Femur (tissue), 1 donor: ENCODE data around the gene EFCAB11.

Experiments used
- DNase-seq: peaks from one replicate; pipeline ENCODE4 v3.0.0-alpha.2; 2017

EFCAB11 gene

GRCh38 chr14:89807892-89808291, 146.6 kb downstream of the EFCAB11 start:
- DNase-seq: no peak

GRCh38 chr14:89807151-89807550, 147.4 kb downstream of the EFCAB11 start:
- DNase-seq: no peak

- no peak for DNase-seq
These were observed 148.1 kb downstream of the EFCAB11 start for GRCh38 chr14:89806451-89806850.

DNA sequence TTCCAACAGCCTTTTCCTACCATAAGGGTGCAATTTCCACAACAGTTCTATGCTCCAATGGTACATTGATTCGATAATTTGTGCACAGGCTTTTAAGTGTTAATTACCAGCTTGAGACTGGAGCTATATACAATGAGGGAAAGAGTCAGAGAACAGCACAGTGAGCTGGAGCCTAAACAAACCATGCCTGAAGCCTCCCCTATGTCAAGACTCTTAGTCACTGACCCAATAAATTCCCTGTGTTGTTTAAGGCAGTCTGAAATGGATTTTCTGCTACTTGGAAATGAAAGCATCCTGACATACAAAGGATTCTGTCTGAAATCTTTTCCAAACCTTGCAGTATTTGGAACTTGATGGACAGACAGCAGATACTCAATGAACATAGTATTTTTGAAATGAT, 149.0 kb downstream of the EFCAB11 start:
- no peak for DNase-seq

- DNase-seq: no peak
These were observed 151.0 kb downstream of the EFCAB11 start for GRCh38 chr14:89803542-89803941.

DNA sequence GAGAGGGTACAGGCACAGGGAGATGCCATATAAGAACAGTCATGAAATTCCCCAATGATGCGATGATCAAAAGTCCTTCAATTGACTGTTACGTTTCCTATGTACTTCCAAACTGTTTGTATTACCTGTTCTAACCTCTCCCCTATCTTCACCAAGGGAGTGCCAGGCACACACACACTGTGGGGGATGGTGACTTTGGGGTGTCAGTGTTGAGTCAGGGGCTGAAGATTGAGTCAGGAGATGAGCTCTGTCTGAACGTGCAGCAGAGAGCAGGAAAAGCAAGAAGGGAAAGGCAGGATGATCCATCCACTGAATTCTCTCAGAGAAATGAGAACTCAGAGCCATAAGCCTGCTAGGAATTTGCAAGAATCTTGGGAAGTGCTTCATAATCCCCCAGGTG, 153.4 kb downstream of the EFCAB11 start:
- no peak for DNase-seq

DNA sequence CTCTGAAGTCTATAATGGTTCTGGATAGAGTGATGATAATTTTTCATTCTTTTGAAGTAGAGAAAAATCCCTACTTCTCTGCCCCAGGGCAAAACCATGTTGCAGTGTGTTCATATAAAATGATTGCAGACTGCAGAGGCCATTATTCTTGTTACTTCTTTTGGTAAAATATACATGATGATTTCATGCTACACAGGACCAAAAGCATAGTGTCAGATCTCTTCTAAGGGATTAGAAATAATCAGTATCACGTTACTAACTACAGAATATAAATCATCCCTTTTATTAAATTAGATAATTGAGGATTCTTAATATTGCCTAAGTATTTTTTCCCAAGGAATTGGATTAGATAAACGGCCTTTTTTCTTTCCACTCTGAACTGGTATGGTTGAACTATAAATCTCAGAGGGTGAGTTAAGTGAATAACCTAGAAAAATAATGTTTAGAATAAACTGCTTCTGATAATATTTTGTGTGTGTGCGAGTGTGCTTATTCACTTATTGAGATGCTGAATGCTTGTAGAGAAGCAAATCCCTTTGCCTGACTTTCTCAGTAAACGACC, 156.2 kb downstream of the EFCAB11 start:
- DNase-seq: no peak

GRCh38 chr14:89797148-89797547, 157.4 kb downstream of the EFCAB11 start:
- DNase-seq: no peak

DNA sequence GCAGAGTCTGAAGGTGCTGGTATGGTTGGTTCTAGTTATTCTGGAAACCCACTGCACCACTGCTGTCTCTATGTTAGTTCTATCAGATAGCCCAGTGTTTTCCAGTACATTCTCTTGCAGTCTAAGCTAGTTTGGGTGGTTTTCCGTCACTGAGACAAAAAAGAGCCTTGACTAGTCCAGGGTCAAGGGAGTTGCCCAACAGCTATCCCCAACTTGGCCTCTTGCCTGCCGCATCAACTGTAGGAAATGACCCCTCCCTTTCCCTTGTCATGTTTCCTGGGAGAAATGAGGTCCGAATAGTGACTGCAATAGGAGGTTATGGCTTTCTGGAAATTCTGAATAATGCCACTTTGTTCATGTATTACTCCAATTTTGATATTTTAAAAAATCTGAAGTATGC, 160.4 kb downstream of the EFCAB11 start:
- DNase-seq: no peak

- DNase-seq: no peak
These were observed 161.2 kb downstream of the EFCAB11 start for GRCh38 chr14:89793367-89793716.

- DNase-seq: no peak
These were observed 161.8 kb downstream of the EFCAB11 start for GRCh38 chr14:89792489-89793366.

DNA sequence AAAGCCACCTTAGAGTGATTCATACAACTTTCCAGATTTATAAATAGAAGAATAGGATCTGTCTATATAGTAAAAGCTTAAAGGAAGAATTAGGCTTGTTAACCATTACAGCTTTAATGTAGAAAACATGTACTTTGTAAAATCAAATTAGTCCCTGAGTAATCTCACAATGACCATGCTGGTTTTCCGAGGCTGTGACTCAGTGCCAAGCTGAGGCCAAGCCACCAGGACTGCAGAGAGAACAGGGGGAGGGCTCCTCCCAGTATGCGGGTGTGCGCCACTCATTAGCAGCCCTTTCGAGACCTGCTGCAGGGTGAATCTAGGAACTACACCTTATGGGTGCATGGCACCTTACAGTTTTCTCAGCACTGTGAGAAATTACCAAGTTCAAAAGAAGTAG, 167.0 kb downstream of the EFCAB11 start:
- no peak for DNase-seq

- no peak for DNase-seq
These were observed 173.5 kb downstream of the EFCAB11 start for GRCh38 chr14:89781046-89781445.

DNA sequence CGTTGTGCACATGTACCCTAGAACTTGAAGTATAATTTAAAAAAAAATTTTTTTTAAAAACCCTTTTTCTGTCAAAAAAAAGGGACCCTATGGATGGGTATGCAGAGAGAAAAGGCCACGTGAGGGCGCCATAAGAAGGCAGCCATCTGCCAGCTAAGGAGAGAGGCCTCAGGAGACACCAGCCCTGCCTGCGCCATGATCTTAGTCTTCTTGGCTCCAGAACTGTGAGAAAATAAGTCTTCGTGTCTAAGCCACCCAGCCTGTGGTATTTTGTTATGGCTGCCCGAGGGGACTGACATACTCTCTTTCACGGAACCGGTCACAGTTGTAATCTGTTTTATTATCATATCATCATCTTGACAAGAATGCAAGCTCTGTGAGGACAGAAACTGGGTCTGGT, 174.8 kb downstream of the EFCAB11 start:
- DNase-seq: no peak

DNA sequence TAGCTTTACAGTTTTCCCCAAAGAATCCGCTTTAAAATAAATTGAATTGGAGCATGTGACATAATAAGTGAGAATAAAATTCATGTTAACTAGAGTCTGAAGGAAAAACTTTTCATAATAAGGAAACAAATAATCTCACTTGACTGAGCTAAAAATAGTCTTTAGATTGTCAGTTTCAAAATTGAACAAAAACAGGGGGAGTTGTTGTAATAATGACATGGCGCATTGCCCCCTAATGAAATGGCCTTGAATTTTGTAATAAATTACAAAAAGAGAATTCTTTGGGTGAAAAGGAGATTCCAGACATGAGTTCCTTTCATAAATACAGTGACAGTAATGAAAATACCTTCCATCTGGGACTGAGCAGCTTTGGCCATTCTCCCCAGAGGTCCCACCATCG, 178.6 kb downstream of the EFCAB11 start:
- DNase-seq: no peak

GRCh38 chr14:89775151-89775550, 179.4 kb downstream of the EFCAB11 start:
- DNase-seq: no peak

DNA sequence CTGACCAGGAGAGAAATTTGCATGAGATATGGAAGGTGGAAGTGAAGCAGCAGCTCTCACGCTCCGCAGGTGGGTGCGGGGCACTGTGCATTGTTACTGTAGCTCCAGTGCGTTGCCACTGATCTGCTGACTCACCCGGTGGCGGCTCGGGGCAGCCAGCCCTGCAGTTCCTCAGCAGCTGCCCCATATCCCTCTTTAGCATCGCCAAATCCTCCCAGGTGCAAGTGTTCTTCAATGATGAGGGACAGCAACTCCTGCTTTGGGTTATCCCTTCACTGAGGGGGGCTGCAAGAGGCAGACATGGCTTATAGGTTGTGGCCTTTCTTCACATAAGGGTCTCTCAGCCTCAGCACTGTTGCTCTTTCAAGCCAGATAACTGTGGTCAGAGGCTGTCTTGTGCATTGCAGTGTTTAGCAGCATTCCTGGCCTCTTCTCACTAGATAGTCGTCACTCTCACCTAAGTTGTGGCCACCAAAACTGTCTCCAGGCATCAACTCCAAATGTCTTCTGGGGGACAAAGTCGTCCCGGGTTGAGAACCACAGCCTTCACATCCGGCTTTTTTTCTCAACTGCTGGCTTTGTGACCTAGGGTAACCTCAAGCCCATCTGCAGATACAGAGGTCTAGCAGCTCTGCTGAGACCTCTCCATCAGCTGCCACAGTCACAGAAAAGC, 180.8 kb downstream of the EFCAB11 start:
- no peak for DNase-seq

- DNase-seq: no peak
These were observed 181.4 kb downstream of the EFCAB11 start for GRCh38 chr14:89773151-89773550.

- no peak for DNase-seq
These were observed 183.3 kb downstream of the EFCAB11 start for GRCh38 chr14:89771251-89771650.

- peak; percentile 43 for DNase-seq
These were observed 186.7 kb downstream of the EFCAB11 start for GRCh38 chr14:89767861-89768268.

- DNase-seq: no peak
These were observed 187.4 kb downstream of the EFCAB11 start for GRCh38 chr14:89767131-89767530.

DNA sequence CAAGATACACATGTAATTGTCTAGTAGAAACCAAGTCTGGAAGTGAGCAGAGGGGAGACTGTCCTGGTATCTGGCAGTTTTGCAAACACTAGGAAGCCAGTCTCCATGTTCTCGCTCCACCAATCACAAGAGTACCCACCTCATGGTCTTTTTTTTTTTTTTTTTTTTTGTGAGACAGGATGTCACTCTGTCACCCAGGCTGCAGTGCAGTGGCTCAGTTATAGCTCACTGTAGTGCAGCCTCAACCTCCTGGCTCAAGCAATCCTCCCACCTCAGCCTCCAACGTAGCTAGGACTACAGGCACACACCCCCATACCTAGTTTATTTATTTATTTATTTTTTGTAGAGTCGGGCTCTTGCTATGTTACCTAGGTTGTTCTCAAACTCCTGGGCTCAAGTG, 189.2 kb downstream of the EFCAB11 start:
- DNase-seq: no peak

DNA sequence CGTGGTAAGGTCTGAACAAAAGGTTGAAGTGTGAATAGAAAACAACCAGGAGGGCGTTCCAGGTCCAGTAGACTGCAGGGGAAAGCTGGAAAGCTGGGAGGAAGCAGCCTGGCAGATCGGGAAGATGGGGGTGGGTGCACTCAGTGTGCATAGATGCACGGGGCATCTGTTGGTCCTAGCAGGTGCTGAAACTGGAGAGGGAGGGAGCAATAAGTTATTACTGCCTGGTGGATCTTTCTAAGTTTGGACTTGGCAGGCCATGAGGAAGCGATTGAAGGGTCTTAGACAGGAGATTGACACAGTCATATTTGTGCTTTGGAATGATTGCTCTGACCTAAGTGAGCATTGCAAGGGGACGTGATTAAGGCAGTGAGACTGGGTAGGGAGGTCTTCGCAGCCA, 194.4 kb downstream of the EFCAB11 start:
- peak; percentile 41 for DNase-seq

GRCh38 chr14:89757313-89757939, 197.1 kb downstream of the EFCAB11 start:
- DNase-seq: no peak
